Astrocyte of the cerebellum (primary cell): ENCODE results near the gene PLOD1.

Experiments
- DNase-seq: peaks from one replicate; pipeline ENCODE4 v3.0.0-alpha.2; 2011; ENCODE audit warnings: low read depth
- H3K4me3 ChIP-seq: 2 replicates; pipeline ENCODE4 v1.5.1; 2011; ENCODE audit warnings: mild to moderate bottlenecking, low read depth, low read length, moderate library complexity
- CTCF ChIP-seq: IDR thresholded peaks from 2 replicates; pipeline ENCODE4 v1.5.1; 2012; ENCODE audit warnings: low read length, low read depth, moderate library complexity, mild to moderate bottlenecking; ENCODE audit errors: missing control alignments
- in situ Hi-C: cut with HindIII; loops from 2 replicates; pipeline ENCODE4 v1.10.0; 2017; ENCODE audit warnings: low sequenced_read_pairs

The PLOD1 gene

GRCh38 chr1:12010746-12011570 is 76.4 kb downstream of the PLOD1 start:
- no peak for TF ChIP-seq CTCF
- in situ Hi-C loops: no loop called here
- no peak overlapping the region for H3K4me3 ChIP-seq
- DNase-seq: no peak

DNA sequence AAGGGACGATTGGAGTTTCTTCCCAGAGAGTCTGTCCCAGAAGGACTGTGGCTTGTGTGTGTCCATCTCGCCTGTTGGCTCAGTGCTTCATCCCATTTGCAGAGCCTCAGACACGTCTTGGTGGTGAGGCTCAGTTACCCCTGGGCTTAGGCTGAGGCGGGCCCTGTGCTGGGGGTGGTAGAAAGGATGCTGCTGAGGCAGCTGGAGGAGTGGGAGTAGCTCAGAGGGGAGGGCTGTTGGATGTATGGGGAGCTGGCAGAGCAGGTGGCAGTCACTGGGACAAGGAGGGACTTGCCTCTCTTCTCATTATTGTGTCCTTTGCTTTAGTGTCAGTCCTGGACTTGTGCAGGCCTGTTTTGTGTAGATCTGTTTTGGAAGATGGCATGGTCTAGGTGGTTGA is 77.5 kb downstream of the PLOD1 start:
- H3K4me3 ChIP-seq: no peak overlapping the region
- no peak for DNase-seq
- in situ Hi-C loops: no loop called here
- TF ChIP-seq CTCF: no peak

- TF ChIP-seq CTCF: no peak
- H3K4me3 ChIP-seq: no peak overlapping the region
- DNase-seq: no peak
- in situ Hi-C loops: no loop called here
Measured at GRCh38 chr1:12012560-12013316, 78.2 kb downstream of the PLOD1 start.

DNA sequence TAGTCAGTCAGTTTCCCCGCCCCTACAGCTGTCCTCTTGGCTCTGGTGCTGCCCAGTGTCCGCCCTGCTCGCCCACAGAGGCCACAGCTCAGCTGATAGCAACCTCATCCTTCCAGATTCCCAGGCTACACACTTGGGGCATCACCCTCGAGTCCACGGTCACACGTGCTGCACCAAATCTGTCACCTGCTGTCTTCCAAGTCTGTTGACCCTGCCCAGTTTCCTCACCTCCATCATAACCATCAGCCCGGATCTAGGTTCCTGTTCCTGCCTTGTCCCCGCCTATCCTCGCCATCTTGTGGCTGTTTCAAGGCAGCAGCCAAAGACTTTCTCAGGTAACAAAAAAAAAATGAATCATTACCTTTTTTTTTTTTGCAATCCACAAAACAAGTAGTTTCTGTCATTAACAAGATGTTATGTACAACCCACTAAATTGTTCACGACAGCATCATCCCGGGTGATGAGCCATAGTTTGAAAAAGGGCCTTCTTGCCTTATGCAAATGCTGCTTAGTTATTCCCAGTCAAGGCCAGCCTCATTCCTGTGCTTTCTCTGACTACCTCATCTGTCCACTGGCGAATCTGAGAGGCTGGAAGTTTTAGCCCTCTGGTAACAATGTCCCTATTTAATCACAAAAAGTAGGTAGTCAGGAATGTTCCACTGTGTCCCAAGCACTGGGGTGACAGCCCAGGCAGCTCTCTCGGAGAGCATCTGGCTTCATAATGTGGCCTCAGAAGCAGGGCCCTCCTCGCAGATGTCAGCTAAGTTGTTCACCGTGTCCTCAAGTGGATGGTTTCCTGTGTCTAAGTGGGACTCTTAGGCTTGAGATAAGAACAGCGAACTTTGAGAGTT is 79.8 kb downstream of the PLOD1 start:
- no peak for DNase-seq
- H3K4me3 ChIP-seq: no peak overlapping the region
- TF ChIP-seq CTCF: no peak
- in situ Hi-C loops: no loop called here

- in situ Hi-C loops: no loop called here
- DNase-seq: no peak
Measured at GRCh38 chr1:12015001-12015491, 80.5 kb downstream of the PLOD1 start.

More at GRCh38 chr1:12015001-12015491, 80.5 kb downstream of the PLOD1 start:
- no peak for TF ChIP-seq CTCF
- H3K4me3 ChIP-seq: no peak overlapping the region
